ENCODE measurements around the gene WWOX.

DNA sequence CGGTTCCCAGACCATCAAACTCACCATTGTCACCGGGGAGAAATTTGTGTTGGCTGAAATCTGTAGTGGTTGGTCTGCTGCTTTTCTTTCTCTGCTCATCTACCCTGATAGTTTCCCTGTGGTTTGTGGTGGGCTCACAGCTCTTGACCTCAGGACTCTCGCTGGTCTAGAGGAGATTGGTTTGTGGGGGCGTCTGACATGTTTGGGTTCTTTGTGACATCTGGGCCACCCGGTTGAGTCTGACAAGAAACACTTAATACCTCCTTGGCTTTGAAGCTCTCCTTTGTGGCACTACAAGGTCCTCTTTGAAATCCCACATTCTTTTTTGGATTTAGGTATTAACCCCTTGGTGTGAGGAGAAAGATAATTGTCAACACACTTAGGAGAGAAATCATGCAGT, 662.0 kb downstream of the WWOX start:
- TF ChIP-seq EZH2 (IDR thresholded peaks at IDR 0.05) = no peak
- no peak for TF ChIP-seq POLR2AphosphoS5 (IDR thresholded peaks at IDR 0.05; ENCODE audit: borderline replicate concordance, low read depth, low read length)

Measured in SK-N-MC (cell line).